NCI-H82 (cell line): ENCODE results near the gene AP1M1.

Experiments used
- DNase-seq: peaks from one replicate; lab custom pipeline; 2025; lab: John Stamatoyannopoulos, UW

The AP1M1 gene

GRCh38 chr19:16232127-16232526, 34.4 kb downstream of the AP1M1 start:
- DNase-seq: no peak

- no peak for DNase-seq
These were observed 34.9 kb downstream of the AP1M1 start for GRCh38 chr19:16232568-16232967.

GRCh38 chr19:16233081-16233776, 35.5 kb downstream of the AP1M1 start:
- no peak for DNase-seq

DNA sequence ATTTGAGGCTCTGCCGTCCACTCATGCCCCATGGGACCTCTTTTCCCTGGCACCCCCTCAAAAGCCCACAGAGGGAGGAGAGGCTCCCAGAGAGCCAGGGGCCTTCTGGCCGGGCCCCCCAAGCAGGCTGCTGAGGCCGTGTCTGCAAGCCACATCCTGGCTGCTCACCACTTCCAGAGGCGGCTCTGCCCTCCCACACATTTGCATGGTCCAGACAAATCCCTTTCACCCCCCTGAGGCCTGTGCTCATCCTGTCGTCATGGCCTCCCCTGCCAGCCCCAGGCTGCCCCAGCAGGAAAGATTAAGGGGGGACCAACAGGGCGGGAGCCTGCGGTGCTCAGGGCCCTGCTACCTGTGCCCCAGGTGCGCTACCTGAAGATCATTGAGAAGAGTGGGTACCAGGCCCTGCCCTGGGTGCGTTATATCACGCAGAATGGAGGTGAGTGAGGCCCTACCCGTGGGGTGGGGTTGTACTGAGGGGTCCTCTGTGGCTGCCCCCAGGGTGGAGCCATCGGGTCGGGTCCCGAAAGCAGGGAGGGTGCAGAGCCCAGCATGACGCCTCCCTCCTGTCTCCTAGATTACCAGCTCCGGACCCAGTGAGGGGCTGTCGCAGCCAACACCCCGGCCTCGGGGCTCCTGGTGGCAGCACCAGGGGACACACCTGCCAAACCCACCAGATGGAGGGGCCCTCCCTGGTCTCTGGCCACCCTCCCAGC, 36.3 kb downstream of the AP1M1 start:
- DNase-seq: no peak

GRCh38 chr19:16234552-16235445, 37.1 kb downstream of the AP1M1 start:
- DNase-seq: no peak

GRCh38 chr19:16235811-16236652, 38.3 kb downstream of the AP1M1 start:
- DNase-seq: no peak

GRCh38 chr19:16244091-16244490, 46.4 kb downstream of the AP1M1 start:
- DNase-seq: no peak

GRCh38 chr19:16247353-16248182, 49.9 kb downstream of the AP1M1 start:
- peak; percentile 91 for DNase-seq

- DNase-seq: no peak
These were observed 50.8 kb downstream of the AP1M1 start for GRCh38 chr19:16248380-16249023.

DNA sequence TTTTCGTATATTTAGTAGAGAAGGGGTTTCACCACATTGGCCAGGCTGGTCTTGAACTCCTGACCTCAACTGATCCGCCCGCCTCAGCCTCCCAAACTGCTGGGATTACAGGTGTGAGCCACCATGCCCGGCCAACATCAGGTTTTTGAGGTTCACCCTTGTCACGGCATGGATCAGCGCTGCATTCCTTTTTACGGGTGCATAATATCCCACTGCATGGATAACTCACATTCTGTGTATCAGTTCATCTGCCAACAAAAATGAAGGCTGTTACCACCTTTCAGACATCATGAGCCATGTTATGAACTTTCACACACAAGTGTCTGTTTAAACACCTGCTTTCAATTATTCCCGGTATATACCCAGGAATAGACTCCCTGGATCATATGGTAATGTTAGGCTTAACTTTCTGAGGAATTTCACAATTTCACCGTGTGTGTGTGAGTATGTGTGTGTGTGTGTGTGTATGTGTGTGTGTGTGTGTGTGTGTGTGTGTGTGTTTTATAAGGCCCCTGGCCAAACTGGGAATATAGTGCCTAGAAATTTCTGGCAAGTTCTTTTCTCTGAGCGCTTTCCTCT, 52.2 kb downstream of the AP1M1 start:
- no peak for DNase-seq

- DNase-seq: no peak
These were observed 54.9 kb downstream of the AP1M1 start for GRCh38 chr19:16252459-16253205.

- no peak for DNase-seq
These were observed 57.2 kb downstream of the AP1M1 start for GRCh38 chr19:16254851-16255408.

DNA sequence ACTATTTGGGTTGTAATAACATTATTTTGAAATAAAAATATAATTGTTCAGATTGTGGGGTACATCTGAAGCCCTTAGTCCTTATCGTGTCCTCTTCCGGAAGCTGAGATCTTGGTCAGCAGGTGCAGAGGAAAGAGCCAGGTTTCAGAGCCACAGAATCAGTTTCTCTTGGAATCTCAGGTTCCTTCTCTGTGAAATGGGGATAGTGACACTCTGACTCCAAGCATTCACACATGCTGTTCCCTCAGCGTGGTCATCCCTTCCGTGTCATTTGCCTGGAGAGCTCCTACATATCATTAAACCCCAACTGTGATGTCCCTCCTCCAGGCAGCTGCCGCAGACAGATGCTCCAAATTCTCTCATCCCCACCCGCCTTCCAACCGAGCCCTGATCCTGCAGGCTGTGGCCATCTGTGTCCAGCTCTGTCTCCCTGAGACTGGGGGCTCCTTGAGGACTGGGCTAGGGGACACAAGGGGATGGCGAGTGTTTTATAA, 59.8 kb downstream of the AP1M1 start:
- no peak for DNase-seq

GRCh38 chr19:16258440-16258903, 60.8 kb downstream of the AP1M1 start:
- DNase-seq: no peak

DNA sequence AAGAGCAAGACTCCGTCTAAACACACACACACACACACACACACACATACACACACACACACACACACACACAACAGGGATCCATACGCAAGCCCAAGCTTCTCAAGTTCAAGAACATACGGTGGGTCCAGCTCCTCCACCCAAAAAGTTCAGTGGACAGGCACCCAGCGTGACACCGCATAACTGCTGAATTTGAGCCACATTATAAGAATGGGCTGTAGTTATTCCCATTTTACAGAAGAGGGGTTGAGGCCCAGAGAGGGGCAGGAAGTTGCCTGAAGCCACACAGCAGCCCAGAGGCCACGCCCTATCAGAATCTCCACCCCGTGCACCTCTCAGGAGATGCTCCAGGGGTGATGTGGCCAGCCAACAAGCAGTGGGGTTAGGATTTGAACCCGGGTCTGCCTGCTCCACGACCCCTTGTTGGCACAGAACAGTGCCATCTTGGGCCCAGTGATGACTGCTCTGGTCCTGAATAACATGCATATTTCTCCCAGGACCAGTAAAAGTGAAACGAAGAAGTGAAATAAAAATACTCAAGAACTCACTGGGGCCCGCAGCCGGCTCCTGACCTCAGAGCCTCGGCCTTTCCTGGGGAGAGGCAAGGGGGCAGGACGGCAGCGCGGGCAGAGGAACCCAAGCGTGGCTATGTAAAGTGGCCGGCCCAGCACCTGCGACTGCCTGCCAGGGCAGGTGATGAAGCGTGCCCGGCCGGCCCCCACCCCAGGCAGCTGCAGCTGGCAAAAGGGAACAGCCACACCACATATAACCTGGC, 61.9 kb downstream of the AP1M1 start:
- DNase-seq: no peak

- no peak for DNase-seq
These were observed 62.6 kb downstream of the AP1M1 start for GRCh38 chr19:16260160-16260811.

GRCh38 chr19:16260812-16261161, 63.1 kb downstream of the AP1M1 start:
- no peak for DNase-seq
